WTC11 (cell line): ENCODE data around the gene AKR1E2. TPM values are rescaled to one million over a fixed set of nuclear protein-coding genes. Genes with fewer than 3 reads are reported as not detected.

Experiments used
- ATAC-seq: fragments of 200-7000 bp; cut with Tn5 transposase; 2 replicates; pipeline ENCODE4 v1.10.0; 2021; ENCODE audit warnings: mild to moderate bottlenecking, moderate library complexity
- CTCF ChIA-PET: fragments of 300-600 bp; sonication (Branson Sonifier 250); formaldehyde crosslinking; loops from one replicate; lab custom pipeline; 2021; ENCODE audit warnings: antibody characterized with exemption; lab: Charles Lee
- POLR2A ChIA-PET: fragments of 350-600 bp; sonication (Branson Sonifier 250); formaldehyde crosslinking; loops from one replicate; lab custom pipeline; 2021; ENCODE audit warnings: antibody characterized with exemption; lab: Charles Lee
- DNase-seq: peaks from one replicate; pipeline ENCODE4 v3.0.0; 2021; ENCODE audit warnings: low spot score
- H3K27ac Mint-ChIP-seq: 2 replicates; pipeline ENCODE4 v1.8.0; 2021; ENCODE audit warnings: mixed read lengths
- H3K27me3 Mint-ChIP-seq: 2 replicates; pipeline ENCODE4 v1.8.0; 2021; ENCODE audit warnings: low read depth, mild to moderate bottlenecking, moderate library complexity, mixed read lengths
- H3K36me3 Mint-ChIP-seq: 2 replicates; pipeline ENCODE4 v1.8.0; 2021; ENCODE audit warnings: mixed read lengths
- H3K4me1 Mint-ChIP-seq: 2 replicates; pipeline ENCODE4 v1.8.0; 2022; ENCODE audit warnings: mixed read lengths
- H3K4me3 Mint-ChIP-seq: 2 replicates; pipeline ENCODE4 v1.8.0; 2021; ENCODE audit warnings: mild to moderate bottlenecking, moderate library complexity, mixed read lengths
- H3K9me3 Mint-ChIP-seq: 2 replicates; pipeline ENCODE4 v1.8.0; 2021; ENCODE audit warnings: mixed read lengths
- ATF1 ChIP-seq: sonication (generic); formaldehyde crosslinking; IDR thresholded peaks from 2 replicates; pipeline ENCODE4 v1.8.1; 2023; ENCODE audit warnings: mild to moderate bottlenecking, moderate library complexity, missing genetic modification reagents
- ETV6 ChIP-seq: sonication (generic); formaldehyde crosslinking; IDR thresholded peaks from 2 replicates; pipeline ENCODE4 v1.8.1; 2022; ENCODE audit warnings: mild to moderate bottlenecking, missing genetic modification reagents
- FOXJ3 ChIP-seq: sonication (generic); formaldehyde crosslinking; IDR thresholded peaks from 2 replicates; pipeline ENCODE4 v1.9.0; 2021; ENCODE audit warnings: missing genetic modification reagents, mild to moderate bottlenecking, borderline replicate concordance
- GRHL2 ChIP-seq: fragments of 250-450 bp; sonication (Bioruptor Pico); IDR thresholded peaks from 2 replicates; pipeline ENCODE4 v1.8.0; 2022; ENCODE audit warnings: mild to moderate bottlenecking, moderate library complexity; ENCODE audit not compliant: insufficient replicate concordance, severe bottlenecking
- HMGA2 ChIP-seq: fragments of 250-450 bp; sonication (Bioruptor Pico); IDR thresholded peaks from 2 replicates; pipeline ENCODE4 v1.4.0; 2021; ENCODE audit warnings: mild to moderate bottlenecking, moderate library complexity
- IRF2 ChIP-seq: sonication (generic); formaldehyde crosslinking; IDR thresholded peaks from 2 replicates; pipeline ENCODE4 v1.8.0; 2022; ENCODE audit warnings: low read depth, missing genetic modification reagents, borderline replicate concordance
- OVOL2 ChIP-seq: fragments of 250-450 bp; sonication (Bioruptor Pico); IDR thresholded peaks from 2 replicates; pipeline ENCODE4 v1.9.0; 2021; ENCODE audit warnings: mild to moderate bottlenecking, borderline replicate concordance
- PRRX2 ChIP-seq: fragments of 250-450 bp; sonication (Bioruptor Pico); IDR thresholded peaks from 2 replicates; pipeline ENCODE4 v1.8.0; 2021; ENCODE audit warnings: mild to moderate bottlenecking
- TP53 ChIP-seq: sonication (generic); formaldehyde crosslinking; IDR thresholded peaks from 2 replicates; pipeline ENCODE4 v1.8.1; 2023; ENCODE audit warnings: mild to moderate bottlenecking, missing genetic modification reagents
- ZNF121 ChIP-seq: sonication (generic); formaldehyde crosslinking; IDR thresholded peaks from 2 replicates; pipeline ENCODE4 v1.8.0; 2023; ENCODE audit warnings: missing genetic modification reagents
- ZNF317 ChIP-seq: sonication (generic); formaldehyde crosslinking; IDR thresholded peaks from 2 replicates; pipeline ENCODE4 v1.8.1; 2023; ENCODE audit warnings: low read depth, mild to moderate bottlenecking, moderate library complexity, missing genetic modification reagents, borderline replicate concordance
- ZNF423 ChIP-seq: fragments of 250-450 bp; sonication (Bioruptor Pico); IDR thresholded peaks from 2 replicates; pipeline ENCODE4 v2.1.2; 2022; ENCODE audit warnings: mild to moderate bottlenecking, moderate library complexity
- ZNF671 ChIP-seq: fragments of 250-450 bp; sonication (Bioruptor Pico); IDR thresholded peaks from 2 replicates; pipeline ENCODE4 v1.8.0; 2021; ENCODE audit warnings: mild to moderate bottlenecking
- total RNA-seq: library from RNA; stranded (reverse); gene quantifications from 3 replicates; pipeline ENCODE4 v1.2.3, GENCODE V29; 2021
- TF ChIP-seq, protein P1 (sequence below): sonication (generic); formaldehyde crosslinking; IDR thresholded peaks from 2 replicates; pipeline ENCODE4 v1.8.1; 2022; ENCODE audit warnings: low read depth, missing genetic modification reagents, borderline replicate concordance
- TF ChIP-seq, protein P2 (sequence below): sonication (generic); formaldehyde crosslinking; conservative IDR thresholded peaks from 2 replicates; pipeline ENCODE4 v1.8.1; 2023; ENCODE audit warnings: mild to moderate bottlenecking, low read depth, missing genetic modification reagents, moderate library complexity
- TF ChIP-seq, protein P3 (sequence below): sonication (generic); formaldehyde crosslinking; IDR thresholded peaks from 2 replicates; pipeline ENCODE4 v1.8.1; 2023; ENCODE audit warnings: mild to moderate bottlenecking, missing genetic modification reagents
- TF ChIP-seq, protein P4 (sequence below): sonication (generic); formaldehyde crosslinking; IDR thresholded peaks from 2 replicates; pipeline ENCODE4 v1.8.1; 2023; ENCODE audit warnings: mild to moderate bottlenecking, missing genetic modification reagents, moderate library complexity
- TF ChIP-seq, protein P5 (sequence below): sonication (generic); formaldehyde crosslinking; IDR thresholded peaks from 2 replicates; pipeline ENCODE4 v1.8.0; 2023; ENCODE audit warnings: missing genetic modification reagents, mild to moderate bottlenecking, borderline replicate concordance
- TF ChIP-seq, protein P6 (sequence below): sonication (generic); formaldehyde crosslinking; conservative IDR thresholded peaks from 2 replicates; pipeline ENCODE4 v1.8.1; 2022; ENCODE audit warnings: mild to moderate bottlenecking, missing genetic modification reagents
- TF ChIP-seq, protein P7 (sequence below): sonication (generic); formaldehyde crosslinking; IDR thresholded peaks from 2 replicates; pipeline ENCODE4 v1.8.0; 2022; ENCODE audit warnings: missing genetic modification reagents

The AKR1E2 gene
- total RNA-seq, 1 experiment from 2014 or later: 1.7 TPM

DNA sequence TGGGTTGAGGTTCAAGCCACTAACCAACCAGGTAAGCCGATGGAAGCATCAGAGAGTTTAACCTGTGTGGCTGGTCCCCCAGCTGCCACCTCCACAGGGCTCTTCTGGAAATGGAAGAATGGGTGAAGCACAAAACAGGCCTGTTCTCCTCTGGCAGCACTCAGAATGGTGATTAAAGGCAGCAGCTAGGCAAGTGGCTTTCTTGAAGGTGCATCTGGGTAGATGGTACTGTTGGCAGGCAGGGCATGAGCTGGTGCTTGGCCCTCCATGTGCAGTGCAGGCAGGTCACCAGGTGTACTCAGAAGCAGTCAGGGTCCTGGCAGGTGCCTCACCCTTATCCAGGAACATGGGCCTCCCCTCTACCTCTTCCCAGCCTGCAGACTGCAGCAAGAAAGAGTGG lies 11.5 kb downstream of the AKR1E2 start:
- ChIA-PET CTCF (interaction anchor here (1.4 to 5.4 kb wide), 2 partner anchors 12 to 22 kb away, joined by 6 to 34 read pairs; no protein-coding TSS in a partner anchor), POLR2A (interaction anchor here (1.2 kb wide), 1 partner anchor 11 kb away, joined by 3 read pairs; the partner anchor contains the start of gene AKR1E2)
- Mint-ChIP-seq H3K4me3 (no peak overlapping the region), H3K27ac (no peak overlapping the region), H3K4me1 (no peaks in the 10 kb centered on the region), H3K27me3 (no peaks in the 10 kb centered on the region), H3K9me3 (no peaks in the 10 kb centered on the region), H3K36me3 (peaks cover 10% of the 10 kb centered on the region; the same call in 1 of the 2 replicates)
- TF ChIP-seq, protein P1, sequence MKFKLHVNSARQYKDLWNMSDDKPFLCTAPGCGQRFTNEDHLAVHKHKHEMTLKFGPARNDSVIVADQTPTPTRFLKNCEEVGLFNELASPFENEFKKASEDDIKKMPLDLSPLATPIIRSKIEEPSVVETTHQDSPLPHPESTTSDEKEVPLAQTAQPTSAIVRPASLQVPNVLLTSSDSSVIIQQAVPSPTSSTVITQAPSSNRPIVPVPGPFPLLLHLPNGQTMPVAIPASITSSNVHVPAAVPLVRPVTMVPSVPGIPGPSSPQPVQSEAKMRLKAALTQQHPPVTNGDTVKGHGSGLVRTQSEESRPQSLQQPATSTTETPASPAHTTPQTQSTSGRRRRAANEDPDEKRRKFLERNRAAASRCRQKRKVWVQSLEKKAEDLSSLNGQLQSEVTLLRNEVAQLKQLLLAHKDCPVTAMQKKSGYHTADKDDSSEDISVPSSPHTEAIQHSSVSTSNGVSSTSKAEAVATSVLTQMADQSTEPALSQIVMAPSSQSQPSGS (CRISPR knock-in tag): no peak
- TF ChIP-seq FOXJ3: no peak
- no peak for TF ChIP-seq HMGA2 (CRISPR knock-in tag)
- no peak for ATAC-seq
- DNase-seq: no peak

DNA sequence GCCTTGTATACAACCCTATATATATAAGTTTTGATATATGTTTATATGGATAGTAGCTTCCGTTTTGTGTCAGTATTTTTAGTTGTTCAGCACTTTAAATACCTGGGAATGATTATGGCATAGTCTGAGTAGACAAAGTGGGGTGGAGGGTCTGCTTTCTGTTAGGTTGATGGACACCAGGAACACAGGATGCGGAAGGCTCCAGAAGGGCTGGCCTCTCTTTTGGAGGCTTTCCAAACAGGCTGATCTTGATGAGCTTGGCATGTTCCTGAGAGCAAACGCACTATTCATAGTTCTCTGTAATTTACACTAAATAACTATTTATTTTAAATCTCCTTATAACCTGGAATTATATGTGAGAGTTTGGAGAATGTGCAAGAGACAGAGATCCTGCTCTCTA lies 12.7 kb downstream of the AKR1E2 start:
- ChIA-PET POLR2A (no interaction called here), CTCF (interaction anchor here (1.4 to 5.4 kb wide), 2 partner anchors 10 to 24 kb away, joined by 6 to 34 read pairs; no protein-coding TSS in a partner anchor)

More for the DNA sequence above, 12.7 kb downstream of the AKR1E2 start:
- TF ChIP-seq, protein P2, sequence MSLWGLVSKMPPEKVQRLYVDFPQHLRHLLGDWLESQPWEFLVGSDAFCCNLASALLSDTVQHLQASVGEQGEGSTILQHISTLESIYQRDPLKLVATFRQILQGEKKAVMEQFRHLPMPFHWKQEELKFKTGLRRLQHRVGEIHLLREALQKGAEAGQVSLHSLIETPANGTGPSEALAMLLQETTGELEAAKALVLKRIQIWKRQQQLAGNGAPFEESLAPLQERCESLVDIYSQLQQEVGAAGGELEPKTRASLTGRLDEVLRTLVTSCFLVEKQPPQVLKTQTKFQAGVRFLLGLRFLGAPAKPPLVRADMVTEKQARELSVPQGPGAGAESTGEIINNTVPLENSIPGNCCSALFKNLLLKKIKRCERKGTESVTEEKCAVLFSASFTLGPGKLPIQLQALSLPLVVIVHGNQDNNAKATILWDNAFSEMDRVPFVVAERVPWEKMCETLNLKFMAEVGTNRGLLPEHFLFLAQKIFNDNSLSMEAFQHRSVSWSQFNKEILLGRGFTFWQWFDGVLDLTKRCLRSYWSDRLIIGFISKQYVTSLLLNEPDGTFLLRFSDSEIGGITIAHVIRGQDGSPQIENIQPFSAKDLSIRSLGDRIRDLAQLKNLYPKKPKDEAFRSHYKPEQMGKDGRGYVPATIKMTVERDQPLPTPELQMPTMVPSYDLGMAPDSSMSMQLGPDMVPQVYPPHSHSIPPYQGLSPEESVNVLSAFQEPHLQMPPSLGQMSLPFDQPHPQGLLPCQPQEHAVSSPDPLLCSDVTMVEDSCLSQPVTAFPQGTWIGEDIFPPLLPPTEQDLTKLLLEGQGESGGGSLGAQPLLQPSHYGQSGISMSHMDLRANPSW (CRISPR knock-in tag): no peak
- no peak for TF ChIP-seq ZNF121 (CRISPR knock-in tag)
- TF ChIP-seq, protein P3, sequence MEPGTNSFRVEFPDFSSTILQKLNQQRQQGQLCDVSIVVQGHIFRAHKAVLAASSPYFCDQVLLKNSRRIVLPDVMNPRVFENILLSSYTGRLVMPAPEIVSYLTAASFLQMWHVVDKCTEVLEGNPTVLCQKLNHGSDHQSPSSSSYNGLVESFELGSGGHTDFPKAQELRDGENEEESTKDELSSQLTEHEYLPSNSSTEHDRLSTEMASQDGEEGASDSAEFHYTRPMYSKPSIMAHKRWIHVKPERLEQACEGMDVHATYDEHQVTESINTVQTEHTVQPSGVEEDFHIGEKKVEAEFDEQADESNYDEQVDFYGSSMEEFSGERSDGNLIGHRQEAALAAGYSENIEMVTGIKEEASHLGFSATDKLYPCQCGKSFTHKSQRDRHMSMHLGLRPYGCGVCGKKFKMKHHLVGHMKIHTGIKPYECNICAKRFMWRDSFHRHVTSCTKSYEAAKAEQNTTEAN: no peak
- TF ChIP-seq PRRX2 (CRISPR knock-in tag): no peak
- TF ChIP-seq ZNF671: no peak
- TF ChIP-seq FOXJ3: no peak
- no peak for TF ChIP-seq TP53
- TF ChIP-seq, protein P4, sequence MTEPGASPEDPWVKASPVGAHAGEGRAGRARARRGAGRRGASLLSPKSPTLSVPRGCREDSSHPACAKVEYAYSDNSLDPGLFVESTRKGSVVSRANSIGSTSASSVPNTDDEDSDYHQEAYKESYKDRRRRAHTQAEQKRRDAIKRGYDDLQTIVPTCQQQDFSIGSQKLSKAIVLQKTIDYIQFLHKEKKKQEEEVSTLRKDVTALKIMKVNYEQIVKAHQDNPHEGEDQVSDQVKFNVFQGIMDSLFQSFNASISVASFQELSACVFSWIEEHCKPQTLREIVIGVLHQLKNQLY (CRISPR knock-in tag): no peak
- TF ChIP-seq IRF2: no peak
- TF ChIP-seq, protein P5, sequence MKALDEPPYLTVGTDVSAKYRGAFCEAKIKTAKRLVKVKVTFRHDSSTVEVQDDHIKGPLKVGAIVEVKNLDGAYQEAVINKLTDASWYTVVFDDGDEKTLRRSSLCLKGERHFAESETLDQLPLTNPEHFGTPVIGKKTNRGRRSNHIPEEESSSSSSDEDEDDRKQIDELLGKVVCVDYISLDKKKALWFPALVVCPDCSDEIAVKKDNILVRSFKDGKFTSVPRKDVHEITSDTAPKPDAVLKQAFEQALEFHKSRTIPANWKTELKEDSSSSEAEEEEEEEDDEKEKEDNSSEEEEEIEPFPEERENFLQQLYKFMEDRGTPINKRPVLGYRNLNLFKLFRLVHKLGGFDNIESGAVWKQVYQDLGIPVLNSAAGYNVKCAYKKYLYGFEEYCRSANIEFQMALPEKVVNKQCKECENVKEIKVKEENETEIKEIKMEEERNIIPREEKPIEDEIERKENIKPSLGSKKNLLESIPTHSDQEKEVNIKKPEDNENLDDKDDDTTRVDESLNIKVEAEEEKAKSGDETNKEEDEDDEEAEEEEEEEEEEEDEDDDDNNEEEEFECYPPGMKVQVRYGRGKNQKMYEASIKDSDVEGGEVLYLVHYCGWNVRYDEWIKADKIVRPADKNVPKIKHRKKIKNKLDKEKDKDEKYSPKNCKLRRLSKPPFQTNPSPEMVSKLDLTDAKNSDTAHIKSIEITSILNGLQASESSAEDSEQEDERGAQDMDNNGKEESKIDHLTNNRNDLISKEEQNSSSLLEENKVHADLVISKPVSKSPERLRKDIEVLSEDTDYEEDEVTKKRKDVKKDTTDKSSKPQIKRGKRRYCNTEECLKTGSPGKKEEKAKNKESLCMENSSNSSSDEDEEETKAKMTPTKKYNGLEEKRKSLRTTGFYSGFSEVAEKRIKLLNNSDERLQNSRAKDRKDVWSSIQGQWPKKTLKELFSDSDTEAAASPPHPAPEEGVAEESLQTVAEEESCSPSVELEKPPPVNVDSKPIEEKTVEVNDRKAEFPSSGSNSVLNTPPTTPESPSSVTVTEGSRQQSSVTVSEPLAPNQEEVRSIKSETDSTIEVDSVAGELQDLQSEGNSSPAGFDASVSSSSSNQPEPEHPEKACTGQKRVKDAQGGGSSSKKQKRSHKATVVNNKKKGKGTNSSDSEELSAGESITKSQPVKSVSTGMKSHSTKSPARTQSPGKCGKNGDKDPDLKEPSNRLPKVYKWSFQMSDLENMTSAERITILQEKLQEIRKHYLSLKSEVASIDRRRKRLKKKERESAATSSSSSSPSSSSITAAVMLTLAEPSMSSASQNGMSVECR (CRISPR knock-in tag): no peak
- no peak for TF ChIP-seq OVOL2
- TF ChIP-seq, protein P6, sequence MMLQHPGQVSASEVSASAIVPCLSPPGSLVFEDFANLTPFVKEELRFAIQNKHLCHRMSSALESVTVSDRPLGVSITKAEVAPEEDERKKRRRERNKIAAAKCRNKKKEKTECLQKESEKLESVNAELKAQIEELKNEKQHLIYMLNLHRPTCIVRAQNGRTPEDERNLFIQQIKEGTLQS (CRISPR knock-in tag): no peak
- no peak for TF ChIP-seq ZNF317 (CRISPR knock-in tag)
- no peak for TF ChIP-seq ZNF423 (CRISPR knock-in tag)
- TF ChIP-seq, protein P7, sequence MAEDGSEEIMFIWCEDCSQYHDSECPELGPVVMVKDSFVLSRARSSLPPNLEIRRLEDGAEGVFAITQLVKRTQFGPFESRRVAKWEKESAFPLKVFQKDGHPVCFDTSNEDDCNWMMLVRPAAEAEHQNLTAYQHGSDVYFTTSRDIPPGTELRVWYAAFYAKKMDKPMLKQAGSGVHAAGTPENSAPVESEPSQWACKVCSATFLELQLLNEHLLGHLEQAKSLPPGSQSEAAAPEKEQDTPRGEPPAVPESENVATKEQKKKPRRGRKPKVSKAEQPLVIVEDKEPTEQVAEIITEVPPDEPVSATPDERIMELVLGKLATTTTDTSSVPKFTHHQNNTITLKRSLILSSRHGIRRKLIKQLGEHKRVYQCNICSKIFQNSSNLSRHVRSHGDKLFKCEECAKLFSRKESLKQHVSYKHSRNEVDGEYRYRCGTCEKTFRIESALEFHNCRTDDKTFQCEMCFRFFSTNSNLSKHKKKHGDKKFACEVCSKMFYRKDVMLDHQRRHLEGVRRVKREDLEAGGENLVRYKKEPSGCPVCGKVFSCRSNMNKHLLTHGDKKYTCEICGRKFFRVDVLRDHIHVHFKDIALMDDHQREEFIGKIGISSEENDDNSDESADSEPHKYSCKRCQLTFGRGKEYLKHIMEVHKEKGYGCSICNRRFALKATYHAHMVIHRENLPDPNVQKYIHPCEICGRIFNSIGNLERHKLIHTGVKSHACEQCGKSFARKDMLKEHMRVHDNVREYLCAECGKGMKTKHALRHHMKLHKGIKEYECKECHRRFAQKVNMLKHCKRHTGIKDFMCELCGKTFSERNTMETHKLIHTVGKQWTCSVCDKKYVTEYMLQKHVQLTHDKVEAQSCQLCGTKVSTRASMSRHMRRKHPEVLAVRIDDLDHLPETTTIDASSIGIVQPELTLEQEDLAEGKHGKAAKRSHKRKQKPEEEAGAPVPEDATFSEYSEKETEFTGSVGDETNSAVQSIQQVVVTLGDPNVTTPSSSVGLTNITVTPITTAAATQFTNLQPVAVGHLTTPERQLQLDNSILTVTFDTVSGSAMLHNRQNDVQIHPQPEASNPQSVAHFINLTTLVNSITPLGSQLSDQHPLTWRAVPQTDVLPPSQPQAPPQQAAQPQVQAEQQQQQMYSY (CRISPR knock-in tag): no peak
- TF ChIP-seq ATF1 (CRISPR knock-in tag): no peak
- no peak for TF ChIP-seq GRHL2 (CRISPR knock-in tag)
- no peak for TF ChIP-seq ETV6 (CRISPR knock-in tag)
- Mint-ChIP-seq H3K9me3 (no peaks in the 10 kb centered on the region; the same call in 1 of the 2 replicates), H3K27ac (no peak overlapping the region), H3K4me3 (no peak overlapping the region), H3K27me3 (no peaks in the 10 kb centered on the region), H3K36me3 (peaks cover 18% of the 10 kb centered on the region), H3K4me1 (no peaks in the 10 kb centered on the region)
- ATAC-seq (no peak), DNase-seq (no peak)
